ENCODE results near the gene YLPM1.

YLPM1 gene

GRCh38 chr14:74882103-74882920, 119.2 kb downstream of the YLPM1 start:
- Mint-ChIP-seq H3K36me3 (peaks cover 34 to 40% of the 10 kb centered on the region in 2 donors), H3K27ac (peak overlapping the region; percentile 100), H3K4me1 (peaks cover 46 to 72% of the 10 kb centered on the region in 2 donors), H3K4me3 (peak overlapping the region; percentile 98), H3K27me3 (no peaks in the 10 kb centered on the region), H3K9me3 (no peaks in the 10 kb centered on the region)
- DNase-seq (peak; percentile 25), ATAC-seq (replicated peaks) (peak; percentile 42 to 44)
